HG03565 (cell line): ENCODE results near the gene GMDS.

ENCODE experiments used
- ATAC-seq: cut with Tn5 transposase; IDR thresholded peaks from one replicate; pipeline ENCODE4 v1.9.1; 2021; ENCODE audit warnings: mild to moderate bottlenecking, moderate library complexity; ENCODE audit not compliant: unreplicated experiment

Gene GMDS

GRCh38 chr6:1910621-1911407 lies 334.6 kb downstream of the GMDS start:
- ATAC-seq = no peak

- ATAC-seq = no peak
Measured at GRCh38 chr6:1908784-1909183, 336.6 kb downstream of the GMDS start.

GRCh38 chr6:1906609-1907008 lies 338.8 kb downstream of the GMDS start:
- ATAC-seq = no peak

GRCh38 chr6:1906014-1906413 lies 339.4 kb downstream of the GMDS start:
- no peak for ATAC-seq

- no peak for ATAC-seq
Measured at GRCh38 chr6:1904898-1905297, 340.5 kb downstream of the GMDS start.

DNA sequence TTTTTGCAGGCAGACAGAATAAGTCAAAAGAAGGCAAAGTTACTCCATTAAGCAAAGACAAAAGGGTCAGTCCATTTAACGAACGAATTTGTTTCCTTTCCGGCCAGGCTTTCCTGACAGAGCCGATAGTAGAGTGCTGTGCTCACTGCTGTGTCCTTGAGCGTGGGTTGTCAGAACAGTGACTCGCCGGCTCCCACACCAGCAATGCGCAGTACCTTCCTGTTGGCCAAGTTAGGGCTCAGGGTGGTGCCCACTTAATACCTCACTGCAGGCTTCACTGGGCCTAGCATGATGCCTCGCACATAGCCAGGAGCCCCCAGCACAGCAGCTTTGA lies 341.0 kb downstream of the GMDS start:
- no peak for ATAC-seq

DNA sequence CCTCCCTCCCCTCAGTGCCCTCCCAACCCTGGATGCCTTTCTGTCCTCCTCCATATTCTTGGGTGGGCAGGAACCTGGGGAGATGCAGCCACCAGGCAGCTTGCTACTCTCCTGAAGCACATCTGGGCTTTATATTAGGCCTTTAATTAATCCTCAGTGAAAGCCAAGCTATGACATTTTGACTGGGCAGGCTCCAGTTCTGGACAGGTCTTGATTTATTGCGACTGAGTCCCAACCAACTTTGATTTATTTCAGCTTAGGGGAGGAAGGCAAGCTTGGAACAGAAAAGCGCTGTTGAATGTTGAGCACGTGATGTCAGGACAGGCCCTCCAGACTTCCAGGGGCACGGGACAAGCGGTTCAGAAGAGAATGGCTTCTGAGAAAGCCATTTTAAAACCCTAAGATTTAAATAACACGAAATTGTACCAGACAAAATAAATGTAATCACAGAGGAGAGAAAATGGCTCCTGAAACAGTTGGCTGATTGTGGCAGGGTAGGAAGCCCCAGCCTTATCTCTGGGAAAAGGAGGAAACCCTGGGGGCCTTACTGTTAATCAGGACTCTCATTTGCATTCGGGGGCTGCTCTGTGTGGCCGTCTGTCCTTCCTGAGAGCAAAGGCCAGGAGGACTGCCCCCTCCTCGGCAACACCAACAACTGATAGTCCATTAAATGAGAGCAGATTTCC lies 341.5 kb downstream of the GMDS start:
- ATAC-seq = no peak

DNA sequence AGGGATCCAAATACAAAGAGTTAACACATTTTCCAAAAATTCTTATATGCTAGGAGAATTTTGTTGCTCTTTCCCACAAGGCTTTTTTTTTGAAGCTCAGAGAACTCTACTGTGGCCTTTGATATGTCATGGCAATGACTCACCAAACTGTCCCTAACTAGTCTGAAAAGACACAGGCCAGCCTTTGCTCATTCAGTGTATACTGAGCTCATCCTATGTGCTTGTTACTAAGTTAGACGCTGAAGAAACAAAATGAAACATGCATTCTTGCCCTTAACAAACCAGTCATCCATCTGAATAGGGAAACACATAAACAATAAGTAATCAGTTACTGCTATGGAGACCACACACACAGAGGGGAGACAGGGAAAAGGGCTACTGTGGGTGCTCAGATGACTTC lies 343.8 kb downstream of the GMDS start:
- no peak for ATAC-seq

- ATAC-seq = no peak
Measured at GRCh38 chr6:1896897-1897296, 348.5 kb downstream of the GMDS start.

DNA sequence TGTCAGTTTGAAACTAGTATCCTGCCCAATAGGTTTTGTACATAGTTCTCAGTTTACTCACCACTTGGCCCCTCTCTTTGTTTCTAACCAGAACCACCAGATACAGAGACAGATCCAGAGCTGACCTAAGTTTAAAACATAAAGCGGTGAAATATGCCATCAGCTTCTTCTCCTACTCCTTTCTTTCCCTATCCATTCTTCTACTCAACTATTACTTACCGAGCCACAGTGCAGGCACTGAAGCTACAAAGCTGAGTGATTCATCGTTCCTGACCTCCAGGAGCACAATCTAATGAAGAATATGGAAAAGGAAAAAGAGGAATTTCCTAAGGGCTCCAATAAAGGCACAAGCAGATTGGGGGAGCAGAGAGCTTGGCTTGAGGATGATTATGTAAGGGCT lies 349.7 kb downstream of the GMDS start:
- no peak for ATAC-seq

DNA sequence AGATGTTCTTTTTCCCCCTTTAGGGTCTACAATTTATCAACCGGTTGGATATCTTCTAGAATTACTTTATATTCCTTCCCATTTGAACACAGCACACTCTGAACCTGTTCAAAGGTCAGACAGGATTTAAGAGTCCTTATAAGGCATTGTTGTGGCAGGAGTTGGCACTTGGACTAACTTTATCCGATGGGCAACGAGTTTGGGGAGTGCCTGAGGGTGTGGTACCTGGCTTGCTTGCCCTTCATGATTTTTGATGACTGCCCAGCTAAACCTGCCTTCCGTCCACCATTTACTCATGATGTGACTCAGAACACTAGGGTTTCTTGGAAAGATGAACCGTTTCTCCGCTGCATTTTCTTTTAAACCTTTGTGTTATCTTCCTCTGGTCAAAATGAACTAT lies 350.5 kb downstream of the GMDS start:
- ATAC-seq = no peak

DNA sequence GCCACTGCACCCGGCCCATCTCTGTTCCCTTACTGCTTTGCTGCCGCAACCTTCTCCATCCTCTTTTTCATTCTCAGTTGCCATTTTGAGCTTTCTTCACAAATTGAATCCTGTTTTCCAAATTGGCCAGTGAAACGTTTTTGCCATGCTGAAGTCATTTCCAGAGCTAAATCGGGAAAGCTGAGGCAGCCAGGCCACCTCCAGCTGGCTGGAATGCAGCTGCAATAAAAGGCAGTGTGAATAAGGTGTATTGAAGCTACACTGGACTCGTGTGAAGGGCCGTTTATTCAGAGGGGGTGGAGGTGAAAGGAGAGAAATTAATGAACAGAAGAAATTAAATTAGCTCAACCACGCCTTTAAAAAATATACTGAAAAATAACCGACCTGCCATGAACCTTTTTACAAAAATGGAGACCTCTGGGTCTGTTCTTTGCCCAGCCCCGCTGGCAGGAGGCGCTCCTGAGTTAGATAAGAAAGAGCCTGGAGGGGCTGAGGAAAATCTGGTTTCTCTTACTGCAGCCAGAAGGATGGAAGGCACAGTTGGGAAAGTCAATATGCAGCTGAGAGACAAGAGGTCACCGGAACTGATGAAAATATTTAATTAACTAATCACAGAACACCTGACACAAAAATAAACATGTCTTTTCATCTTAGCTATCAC lies 351.8 kb downstream of the GMDS start:
- ATAC-seq = no peak

- no peak for ATAC-seq
Measured at GRCh38 chr6:1892716-1893115, 352.7 kb downstream of the GMDS start.

GRCh38 chr6:1890987-1891386 lies 354.4 kb downstream of the GMDS start:
- no peak for ATAC-seq

DNA sequence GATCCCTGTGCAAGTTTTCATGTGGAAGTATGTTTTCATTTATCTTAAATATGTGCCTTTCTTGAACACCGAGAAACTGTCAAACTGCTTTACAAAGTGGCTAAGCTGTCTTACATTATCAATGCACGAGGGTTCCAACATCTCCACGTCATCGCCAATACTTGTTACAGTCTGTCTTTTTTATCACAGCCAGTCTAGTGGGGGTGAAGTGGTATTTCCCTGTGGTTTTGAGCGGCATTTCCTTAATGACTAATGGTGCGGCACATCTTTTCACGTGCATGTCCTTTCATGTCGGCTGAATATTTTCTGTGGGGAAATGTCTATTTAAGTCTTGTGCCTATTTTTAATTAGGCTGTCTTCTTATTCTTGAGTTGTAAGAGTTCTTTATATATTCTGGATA lies 355.3 kb downstream of the GMDS start:
- ATAC-seq = no peak

DNA sequence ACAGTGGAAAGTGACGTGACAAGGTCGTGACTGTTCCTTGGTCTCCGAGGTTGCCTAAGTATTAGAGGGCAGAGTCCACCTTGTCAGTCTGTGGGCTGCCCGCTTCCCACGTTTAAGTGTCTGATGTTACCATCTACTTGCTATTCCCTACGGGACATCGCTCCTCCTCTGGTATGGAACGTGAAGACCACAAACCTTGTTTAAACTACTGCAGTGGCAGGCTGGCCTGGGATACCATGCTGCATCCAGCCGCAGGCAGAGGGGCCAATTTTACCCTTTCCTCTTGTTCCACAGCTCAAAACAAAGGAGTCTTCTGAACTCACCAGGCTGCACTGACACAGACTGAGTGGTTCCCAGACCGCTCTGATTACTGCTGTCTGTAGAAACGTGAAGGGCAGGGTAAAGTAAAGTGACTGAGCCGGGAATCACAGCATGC lies 359.8 kb downstream of the GMDS start:
- ATAC-seq = no peak

DNA sequence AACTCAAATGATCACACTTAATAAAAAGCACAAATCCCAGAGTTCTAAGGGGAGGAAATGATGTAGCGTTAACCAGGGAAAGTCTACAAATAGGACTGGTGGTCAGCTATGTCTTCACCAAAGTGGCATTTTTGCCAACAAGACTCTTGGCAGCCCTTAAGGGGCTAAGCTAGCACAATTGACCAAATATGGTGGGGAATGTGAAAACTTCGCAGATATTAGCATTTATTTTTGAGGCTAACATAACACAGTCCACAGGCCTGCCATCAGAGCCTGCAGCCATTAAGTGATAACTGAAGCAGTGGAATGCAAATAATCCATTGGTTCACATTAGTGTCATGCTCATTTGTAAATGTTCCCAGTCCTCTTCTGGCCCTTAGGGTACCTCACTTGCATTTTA lies 361.1 kb downstream of the GMDS start:
- ATAC-seq = no peak

DNA sequence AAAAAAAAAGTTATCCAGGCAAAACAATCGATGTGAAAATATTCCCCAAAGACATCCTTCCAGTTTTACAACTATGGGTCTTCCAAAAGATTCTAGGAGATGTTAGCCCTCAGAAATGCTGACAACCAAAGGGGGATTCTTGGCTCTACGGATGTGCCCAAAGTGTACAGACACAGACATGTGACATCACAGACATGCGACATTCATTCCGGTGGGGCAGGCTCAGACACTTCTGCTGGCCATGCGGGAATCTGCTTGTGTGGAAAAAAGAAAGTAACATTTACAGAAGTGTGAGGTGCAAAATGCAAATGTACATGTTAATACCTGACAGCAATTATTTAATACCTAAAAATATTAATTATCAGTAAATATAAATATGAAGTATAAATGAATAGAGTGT lies 367.1 kb downstream of the GMDS start:
- ATAC-seq = no peak

DNA sequence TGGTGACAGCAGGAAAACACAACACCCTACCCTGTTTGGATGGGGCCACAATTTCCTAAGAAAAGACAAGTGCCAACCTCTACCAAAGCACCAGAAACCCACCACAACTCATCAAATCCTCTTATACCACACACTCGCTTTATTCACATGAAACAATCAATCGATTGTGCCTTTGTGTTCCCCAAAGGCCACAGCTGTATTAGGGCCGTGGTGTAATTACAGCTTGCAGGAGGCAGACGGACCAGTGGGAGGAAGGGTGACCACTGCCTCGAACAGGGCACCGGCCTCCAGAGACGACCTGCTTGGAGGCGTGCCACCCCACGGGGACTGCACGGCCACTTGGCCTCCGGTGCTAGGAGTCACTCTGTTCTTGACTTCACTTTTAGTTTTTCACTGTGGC lies 371.6 kb downstream of the GMDS start:
- no peak for ATAC-seq

- ATAC-seq = no peak
Measured at GRCh38 chr6:1872649-1873131, 372.7 kb downstream of the GMDS start.

- no peak for ATAC-seq
Measured at GRCh38 chr6:1871724-1872315, 373.6 kb downstream of the GMDS start.

DNA sequence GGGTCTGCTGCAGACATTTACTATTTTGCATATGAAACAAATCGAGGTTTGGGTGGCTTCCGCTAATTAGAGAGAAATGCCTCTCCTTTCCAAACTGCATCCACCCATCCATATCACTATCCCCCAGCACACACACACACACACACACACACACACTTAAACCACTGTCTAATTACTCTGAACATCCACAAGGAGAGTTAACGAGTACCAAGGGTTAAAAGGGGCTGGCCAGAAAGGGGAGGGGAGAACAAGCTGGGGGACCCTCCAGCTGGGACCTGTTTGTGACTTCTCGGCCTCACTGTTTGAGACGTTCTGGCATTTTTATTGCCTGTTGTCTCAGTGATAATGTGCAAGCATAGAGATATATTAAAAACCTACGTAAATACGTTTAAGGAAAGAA lies 374.5 kb downstream of the GMDS start:
- ATAC-seq = no peak
